ENCODE results near the gene ADAMTSL1. TPM values are rescaled to one million over a fixed set of nuclear protein-coding genes. Genes with fewer than 3 reads are reported as not detected.

Gene ADAMTSL1
- polyA plus RNA-seq, 1 experiment: 17.2 TPM

DNA sequence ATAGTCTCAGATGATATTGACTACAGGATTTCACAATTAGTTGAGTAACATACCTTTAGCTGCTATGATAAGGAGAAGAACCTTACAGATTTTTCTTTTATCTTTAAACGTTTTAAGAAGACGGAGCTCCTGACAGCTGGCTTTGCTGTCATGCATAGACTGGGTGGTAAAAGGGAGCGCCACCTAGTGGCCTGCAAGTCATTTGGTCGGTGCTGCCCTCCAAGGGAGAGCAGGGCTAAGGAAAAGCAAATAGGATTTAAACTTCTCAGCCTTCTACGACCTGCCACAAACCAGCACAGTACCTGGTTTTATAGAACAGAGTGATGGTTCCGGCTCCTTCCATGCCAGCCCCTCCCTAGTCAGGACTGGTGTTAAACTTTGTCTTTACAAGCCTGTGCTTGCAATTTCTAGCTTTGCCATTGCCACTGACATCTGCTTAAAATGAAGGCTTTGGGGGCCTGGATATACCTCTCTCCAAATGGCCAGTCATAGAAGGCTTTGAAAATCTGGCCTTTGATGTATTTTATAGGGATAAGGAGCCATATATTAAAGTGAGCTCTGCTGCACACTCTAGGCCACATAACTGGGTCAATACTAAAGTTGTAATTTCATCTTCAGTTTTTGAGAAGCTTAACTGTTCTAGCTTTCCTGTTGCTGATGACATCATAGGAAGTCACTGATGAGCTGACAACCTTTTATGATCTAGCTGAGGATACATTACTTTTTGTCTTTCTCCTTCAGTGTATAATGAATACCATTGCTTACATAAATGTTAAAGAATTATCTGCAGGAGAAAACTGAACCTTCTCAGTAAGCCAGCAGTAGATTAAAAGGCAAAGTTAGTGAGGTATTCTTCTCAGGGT is 31.1 kb upstream of the ADAMTSL1 start:
- Histone ChIP-seq H3K4me3 (ENCODE audit: low read depth, low read length) (no peak overlapping the region), H3K27me3 (ENCODE audit: control insufficient read depth, insufficient read depth, low read length) (no peaks in the 10 kb centered on the region), H3K36me3 (ENCODE audit: control insufficient read depth, insufficient read depth, low read length) (no peaks in the 10 kb centered on the region)
- ChIA-PET POLR2A (no interaction called here), CTCF (interaction anchor here (0.6 to 8.2 kb wide), 30 partner anchors 10 to 585 kb away, joined by 3 to 85 read pairs (median 4); no protein-coding TSS in a partner anchor)
- TF ChIP-seq CTCF (IDR thresholded peaks at IDR 0.05; ENCODE audit: insufficient read depth, low read depth, low read length): peak; percentile 91
- DNase-seq (ENCODE audit: low read depth): no peak

DNA sequence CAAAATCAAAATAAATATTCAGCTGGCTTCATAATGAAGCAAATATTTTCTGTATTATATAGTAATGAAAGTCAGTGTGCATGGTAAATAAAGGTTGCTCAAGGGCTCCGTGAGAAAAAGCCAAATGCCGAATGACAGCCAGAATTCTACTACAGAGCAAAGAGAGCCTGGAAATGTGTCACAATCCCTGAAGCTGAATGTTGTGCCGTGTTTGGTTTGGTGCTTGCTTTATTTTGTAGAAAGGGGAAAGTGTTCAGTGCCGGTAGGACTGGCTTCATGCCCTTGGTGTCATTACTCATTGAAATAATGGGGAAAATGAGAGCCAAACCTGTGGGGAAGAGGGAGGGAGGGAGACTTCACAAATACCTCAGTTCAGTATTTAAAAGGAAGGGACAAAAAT is 26.8 kb upstream of the ADAMTSL1 start:
- CTCF ChIA-PET: interaction anchor here (0.7 to 1.1 kb wide), 4 partner anchors 13 to 192 kb away, joined by 3 read pairs; no protein-coding TSS in a partner anchor
- Histone ChIP-seq H3K36me3 (ENCODE audit: control insufficient read depth, insufficient read depth, low read length) (no peaks in the 10 kb centered on the region), H3K4me3 (ENCODE audit: low read depth, low read length) (no peak overlapping the region), H3K27me3 (ENCODE audit: control insufficient read depth, insufficient read depth, low read length) (no peaks in the 10 kb centered on the region)
- POLR2A ChIA-PET: interaction anchor here (0.5 to 0.6 kb wide), 2 partner anchors 9 to 32 kb away, joined by 3 to 7 read pairs; no protein-coding TSS in a partner anchor
- DNase-seq (ENCODE audit: low read depth): no peak
- no peak for TF ChIP-seq CTCF (IDR thresholded peaks at IDR 0.05; ENCODE audit: insufficient read depth, low read depth, low read length)

DNA sequence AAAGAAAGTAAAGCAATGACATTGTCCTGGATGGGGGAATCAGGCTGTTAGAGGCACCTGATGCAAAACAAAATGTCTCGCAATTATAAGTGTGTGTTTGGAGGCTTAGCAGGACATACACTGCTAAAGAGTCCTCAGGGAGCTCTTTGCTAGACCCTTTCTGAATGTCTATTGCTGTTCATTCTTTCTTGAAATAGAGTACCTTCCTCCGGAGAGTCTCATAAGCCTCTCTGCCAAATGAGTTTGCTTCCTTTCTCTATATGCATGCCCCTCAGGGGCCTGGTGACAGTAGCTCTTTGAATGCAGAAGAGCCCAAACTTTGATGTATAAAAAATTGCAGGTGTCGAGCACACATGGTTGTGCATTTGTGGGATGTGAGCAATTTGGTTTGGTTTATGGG is 26.4 kb upstream of the ADAMTSL1 start:
- POLR2A ChIA-PET: interaction anchor here (0.6 kb wide), 1 partner anchor 31 kb away, joined by 3 read pairs; no protein-coding TSS in a partner anchor
- Histone ChIP-seq H3K4me3 (ENCODE audit: low read depth, low read length) (no peak overlapping the region), H3K27me3 (ENCODE audit: control insufficient read depth, insufficient read depth, low read length) (no peaks in the 10 kb centered on the region), H3K36me3 (ENCODE audit: control insufficient read depth, insufficient read depth, low read length) (no peaks in the 10 kb centered on the region)
- no peak for DNase-seq (ENCODE audit: low read depth)
- CTCF ChIA-PET: interaction anchor here (0.7 to 1.1 kb wide), 4 partner anchors 13 to 192 kb away, joined by 3 read pairs; no protein-coding TSS in a partner anchor
- TF ChIP-seq CTCF (IDR thresholded peaks at IDR 0.05; ENCODE audit: insufficient read depth, low read depth, low read length): no peak

DNA sequence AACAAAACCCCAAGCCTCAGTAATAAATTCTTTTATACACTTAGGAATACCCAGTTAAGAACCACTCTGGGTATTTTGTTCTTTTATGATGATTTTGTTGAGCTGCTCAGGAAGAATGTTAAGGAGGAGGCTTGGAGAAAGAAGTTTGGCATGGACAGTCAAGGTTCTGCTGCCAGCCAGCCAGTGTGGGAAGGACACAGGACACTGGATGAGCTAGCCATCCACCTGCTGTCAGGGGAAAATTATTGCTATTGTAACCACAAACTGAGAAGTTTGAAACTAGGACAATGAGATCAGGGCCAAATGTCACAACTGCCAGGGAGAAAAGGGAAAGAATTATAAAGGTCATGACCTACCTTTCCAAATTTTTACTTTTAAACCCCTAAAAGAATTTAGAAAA is 25.9 kb upstream of the ADAMTSL1 start:
- no peak overlapping the region for H3K4me3 ChIP-seq (ENCODE audit: low read depth, low read length)
- no peak for DNase-seq (ENCODE audit: low read depth)
- no peaks in the 10 kb centered on the region for H3K36me3 ChIP-seq (ENCODE audit: control insufficient read depth, insufficient read depth, low read length)
- ChIA-PET CTCF (interaction anchor here (0.7 to 1.1 kb wide), 3 partner anchors 38 to 193 kb away, joined by 3 read pairs; no protein-coding TSS in a partner anchor), POLR2A (no interaction called here)
- H3K27me3 ChIP-seq (ENCODE audit: control insufficient read depth, insufficient read depth, low read length): no peaks in the 10 kb centered on the region
- no peak for TF ChIP-seq CTCF (IDR thresholded peaks at IDR 0.05; ENCODE audit: insufficient read depth, low read depth, low read length)

DNA sequence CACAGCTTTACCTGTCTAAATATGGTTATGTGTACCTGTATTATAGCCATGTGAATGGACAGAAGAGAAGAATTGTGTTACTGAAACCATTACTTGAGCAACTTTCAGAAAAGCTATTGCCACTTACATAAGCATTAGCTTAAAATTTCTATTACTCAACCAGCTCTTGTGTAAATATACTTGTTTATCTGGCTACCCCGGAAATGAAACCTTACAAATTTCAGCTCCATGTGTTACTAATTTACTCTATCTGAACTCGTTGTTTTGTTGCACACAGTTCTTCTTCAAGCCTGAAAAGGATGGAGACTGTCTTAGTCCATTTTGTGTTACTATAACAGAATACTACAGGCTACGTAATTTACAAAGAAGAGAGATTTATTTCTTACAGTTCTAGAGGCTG is 22.5 kb upstream of the ADAMTSL1 start:
- TF ChIP-seq CTCF (IDR thresholded peaks at IDR 0.05; ENCODE audit: insufficient read depth, low read depth, low read length): no peak
- ChIA-PET POLR2A (no interaction called here), CTCF (interaction anchor here (1.1 to 5.5 kb wide), 2 partner anchors 9 to 15 kb away, joined by 3 to 55 read pairs; no protein-coding TSS in a partner anchor)

More for the DNA sequence above, 22.5 kb upstream of the ADAMTSL1 start:
- no peak overlapping the region for H3K4me3 ChIP-seq (ENCODE audit: low read depth, low read length)
- no peak for DNase-seq (ENCODE audit: low read depth)
- H3K27me3 ChIP-seq (ENCODE audit: control insufficient read depth, insufficient read depth, low read length): no peaks in the 10 kb centered on the region
- H3K36me3 ChIP-seq (ENCODE audit: control insufficient read depth, insufficient read depth, low read length): no peaks in the 10 kb centered on the region
